Suprapubic skin (tissue), 4 donors: ENCODE results near the gene TMEM145. TPM values are rescaled to one million over a fixed set of nuclear protein-coding genes. Genes with fewer than 3 reads are reported as not detected.
A peak's percentile ranks its signal among the peaks of the same experiment; 100 is the strongest.

ENCODE experiments used
- DNase-seq, 2 donors: peaks; one replicate each; pipeline ENCODE4 v3.0.0-alpha.2; 2019; ENCODE audit warnings: low spot score in 2 of 2
- H3K27ac ChIP-seq: fragments of 200-600 bp; sonication (generic); one replicate; pipeline ENCODE4 v1.5.1; 2019
- H3K27me3 ChIP-seq: fragments of 200-600 bp; sonication (generic); one replicate; pipeline ENCODE4 v1.5.1; 2019
- H3K36me3 ChIP-seq: fragments of 200-600 bp; sonication (generic); one replicate; pipeline ENCODE4 v1.5.1; 2019
- H3K4me1 ChIP-seq: fragments of 200-600 bp; sonication (generic); one replicate; pipeline ENCODE4 v1.5.1; 2019
- H3K4me3 ChIP-seq: fragments of 200-600 bp; sonication (generic); one replicate; pipeline ENCODE4 v1.5.1; 2019; ENCODE audit warnings: mild to moderate bottlenecking
- H3K9me3 ChIP-seq: fragments of 200-600 bp; sonication (generic); one replicate; pipeline ENCODE4 v1.5.1; 2019
- EP300 ChIP-seq: sonication (generic); formaldehyde crosslinking; IDR thresholded peaks from one replicate; pipeline ENCODE4 v1.6.1; 2017; ENCODE audit warnings: antibody characterized with exemption
- POLR2A ChIP-seq, 2 donors: fragments of 450-650 bp; IDR thresholded peaks; one replicate each; pipeline ENCODE4 v1.6.1; 2017; ENCODE audit warnings: antibody characterized with exemption in 2 of 2, mild to moderate bottlenecking in 2 of 2, moderate library complexity in 2 of 2
- POLR2AphosphoS5 ChIP-seq, 3 donors: sonication (generic); formaldehyde crosslinking; IDR thresholded peaks; one replicate each; pipeline ENCODE4 v1.6.1; 2017; ENCODE audit warnings: antibody characterized with exemption in 3 of 3
- WGBS: methylation state at CpG from one replicate; pipeline ENCODE4 v1.1.5; 2018; 5-methylcytosine and 5-hydroxymethylcytosine counted together
- total RNA-seq, 4 donors: library from RNA; depleted of rRNA; stranded (reverse); fragments of >200 nt; gene quantifications; one replicate each; pipeline ENCODE4 v1.1.0, GENCODE V29; 2016
- TF ChIP-seq, protein P1 (sequence below), 2 donors: fragments of 200-600 bp in 1 of 2; fragments of 450-650 bp in 1 of 2; sonication (generic) in 1 of 2; IDR thresholded peaks; one replicate each; pipeline ENCODE4 v1.5.1; 2016 to 2019; ENCODE audit warnings: antibody characterized with exemption in 2 of 2, mild to moderate bottlenecking in 1 of 2, moderate library complexity in 1 of 2

The TMEM145 gene
- total RNA-seq, 4 donors from 2014 or later = 4.2 TPM; not detected in 3

DNA sequence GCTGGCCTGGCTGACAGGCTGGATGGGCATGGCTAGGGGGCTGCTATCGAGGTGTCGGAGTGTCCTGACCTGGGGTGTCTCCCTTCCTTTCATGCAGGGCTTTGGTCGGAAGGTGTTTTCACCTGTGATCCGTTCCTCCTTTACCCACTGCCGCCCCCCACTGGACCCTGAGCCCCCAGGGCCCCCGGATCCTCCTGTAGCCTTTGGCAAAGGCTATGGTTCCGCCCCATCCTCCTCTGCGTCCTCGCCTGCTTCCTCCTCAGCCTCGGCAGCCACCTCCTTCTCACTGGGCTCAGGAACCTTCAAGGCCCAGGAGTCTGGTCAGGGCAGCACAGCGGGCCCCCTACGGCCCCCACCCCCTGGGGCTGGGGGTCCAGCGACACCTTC lies 23.0 kb upstream of the TMEM145 start:
- DNase-seq = no peak
- H3K9me3 ChIP-seq = no peaks in the 10 kb centered on the region
- H3K4me1 ChIP-seq = peaks cover 24% of the 10 kb centered on the region
- no peak overlapping the region for H3K4me3 ChIP-seq
- TF ChIP-seq, protein P1, sequence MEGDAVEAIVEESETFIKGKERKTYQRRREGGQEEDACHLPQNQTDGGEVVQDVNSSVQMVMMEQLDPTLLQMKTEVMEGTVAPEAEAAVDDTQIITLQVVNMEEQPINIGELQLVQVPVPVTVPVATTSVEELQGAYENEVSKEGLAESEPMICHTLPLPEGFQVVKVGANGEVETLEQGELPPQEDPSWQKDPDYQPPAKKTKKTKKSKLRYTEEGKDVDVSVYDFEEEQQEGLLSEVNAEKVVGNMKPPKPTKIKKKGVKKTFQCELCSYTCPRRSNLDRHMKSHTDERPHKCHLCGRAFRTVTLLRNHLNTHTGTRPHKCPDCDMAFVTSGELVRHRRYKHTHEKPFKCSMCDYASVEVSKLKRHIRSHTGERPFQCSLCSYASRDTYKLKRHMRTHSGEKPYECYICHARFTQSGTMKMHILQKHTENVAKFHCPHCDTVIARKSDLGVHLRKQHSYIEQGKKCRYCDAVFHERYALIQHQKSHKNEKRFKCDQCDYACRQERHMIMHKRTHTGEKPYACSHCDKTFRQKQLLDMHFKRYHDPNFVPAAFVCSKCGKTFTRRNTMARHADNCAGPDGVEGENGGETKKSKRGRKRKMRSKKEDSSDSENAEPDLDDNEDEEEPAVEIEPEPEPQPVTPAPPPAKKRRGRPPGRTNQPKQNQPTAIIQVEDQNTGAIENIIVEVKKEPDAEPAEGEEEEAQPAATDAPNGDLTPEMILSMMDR (IDR thresholded peaks at IDR 0.05) = no peak
- TF ChIP-seq EP300 (no peak), POLR2A (IDR thresholded peaks at IDR 0.05) (no peak), POLR2AphosphoS5 (IDR thresholded peaks at IDR 0.05) (no peak)
- no peaks in the 10 kb centered on the region for H3K27me3 ChIP-seq
- WGBS = 74% methylated on average over 13 of the region's 13 CpGs
- peaks cover 86% of the 10 kb centered on the region for H3K36me3 ChIP-seq
- H3K27ac ChIP-seq = no peak overlapping the region

DNA sequence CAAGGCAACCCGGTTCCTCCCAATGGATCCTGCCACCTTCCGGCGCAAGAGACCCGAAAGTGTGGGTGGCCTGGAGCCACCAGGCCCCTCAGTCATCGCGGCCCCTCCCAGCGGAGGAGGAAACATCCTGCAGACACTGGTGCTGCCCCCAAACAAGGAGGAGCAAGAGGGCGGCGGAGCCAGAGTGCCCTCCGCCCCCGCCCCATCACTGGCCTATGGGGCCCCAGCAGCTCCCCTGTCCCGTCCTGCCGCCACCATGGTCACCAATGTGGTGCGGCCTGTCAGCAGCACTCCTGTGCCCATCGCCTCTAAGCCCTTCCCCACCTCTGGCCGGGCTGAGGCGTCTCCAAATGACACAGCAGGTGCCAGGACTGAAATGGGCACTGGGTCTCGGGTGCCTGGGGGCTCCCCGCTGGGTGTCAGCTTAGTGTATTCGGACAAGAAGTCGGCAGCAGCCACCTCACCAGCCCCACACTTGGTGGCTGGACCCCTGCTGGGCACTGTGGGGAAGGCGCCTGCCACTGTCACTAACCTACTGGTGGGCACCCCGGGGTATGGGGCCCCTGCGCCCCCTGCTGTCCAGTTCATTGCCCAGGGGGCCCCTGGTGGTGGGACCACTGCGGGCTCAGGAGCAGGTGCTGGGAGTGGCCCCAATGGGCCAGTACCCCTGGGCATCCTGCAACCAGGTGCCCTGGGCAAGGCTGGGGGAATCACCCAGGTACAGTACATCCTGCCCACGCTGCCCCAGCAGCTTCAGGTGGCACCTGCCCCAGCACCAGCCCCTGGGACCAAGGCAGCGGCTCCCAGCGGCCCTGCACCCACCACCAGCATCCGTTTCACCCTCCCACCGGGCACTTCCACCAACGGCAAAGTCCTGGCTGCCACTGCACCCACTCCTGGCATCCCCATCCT lies 22.3 kb upstream of the TMEM145 start:
- WGBS = 80% methylated on average over 24 of the region's 31 CpGs
- peaks cover 89% of the 10 kb centered on the region for H3K36me3 ChIP-seq

DNA sequence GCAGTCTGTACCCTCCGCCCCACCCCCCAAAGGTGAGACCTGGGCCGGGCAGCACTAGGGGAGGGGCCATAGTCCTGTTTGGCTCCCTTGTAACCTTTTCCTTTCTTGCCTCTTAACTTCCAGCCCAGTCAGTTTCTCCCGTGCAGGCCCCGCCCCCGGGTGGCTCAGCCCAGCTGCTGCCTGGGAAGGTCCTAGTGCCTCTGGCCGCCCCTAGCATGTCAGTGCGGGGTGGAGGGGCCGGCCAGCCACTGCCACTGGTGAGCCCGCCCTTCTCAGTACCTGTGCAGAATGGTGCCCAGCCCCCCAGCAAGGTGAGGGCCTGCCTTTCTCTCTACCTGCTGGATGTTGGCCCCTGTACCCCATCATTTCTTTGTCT lies 21.7 kb upstream of the TMEM145 start:
- Histone ChIP-seq H3K4me3 (no peak overlapping the region), H3K27ac (no peak overlapping the region), H3K9me3 (no peaks in the 10 kb centered on the region), H3K4me1 (peaks cover 15% of the 10 kb centered on the region), H3K36me3 (peaks cover 89% of the 10 kb centered on the region), H3K27me3 (no peaks in the 10 kb centered on the region)
- WGBS = 45% methylated on average over 8 of the region's 9 CpGs
- TF ChIP-seq, protein P1 (IDR thresholded peaks at IDR 0.05) = no peak
- TF ChIP-seq EP300 (no peak), POLR2AphosphoS5 (IDR thresholded peaks at IDR 0.05) (no peak), POLR2A (IDR thresholded peaks at IDR 0.05) (no peak)
- DNase-seq = no peak

More for the DNA sequence above, 22.3 kb upstream of the TMEM145 start:
- Histone ChIP-seq H3K9me3 (no peaks in the 10 kb centered on the region), H3K4me1 (peaks cover 20% of the 10 kb centered on the region), H3K4me3 (no peak overlapping the region), H3K27ac (no peak overlapping the region), H3K27me3 (no peaks in the 10 kb centered on the region)
- DNase-seq = peak in 1 of 2 donors; percentile 66
- TF ChIP-seq, protein P1 (IDR thresholded peaks at IDR 0.05) = peak; percentile 31 to 40
- no peak for TF ChIP-seq EP300

GRCh38 chr19:42292042-42292960 lies 20.8 kb upstream of the TMEM145 start:
- peaks cover 10% of the 10 kb centered on the region for H3K4me1 ChIP-seq
- peak in 1 of 2 donors; percentile 62 for DNase-seq
- H3K27ac ChIP-seq = no peak overlapping the region
- TF ChIP-seq POLR2A (IDR thresholded peaks at IDR 0.05) (no peak), EP300 (no peak), POLR2AphosphoS5 (IDR thresholded peaks at IDR 0.05) (no peak)
- TF ChIP-seq, protein P1 (IDR thresholded peaks at IDR 0.05) = no peak
- H3K4me3 ChIP-seq = no peak overlapping the region
- H3K36me3 ChIP-seq = peaks cover 81% of the 10 kb centered on the region
- WGBS = 76% methylated on average over 25 of the region's 27 CpGs
- H3K9me3 ChIP-seq = no peaks in the 10 kb centered on the region
- H3K27me3 ChIP-seq = no peaks in the 10 kb centered on the region

GRCh38 chr19:42292963-42293362 lies 20.1 kb upstream of the TMEM145 start:
- 84% methylated on average over 7 of the region's 14 CpGs for WGBS
- Histone ChIP-seq H3K36me3 (peaks cover 75% of the 10 kb centered on the region), H3K4me1 (peaks cover 10% of the 10 kb centered on the region), H3K27me3 (no peaks in the 10 kb centered on the region), H3K9me3 (no peaks in the 10 kb centered on the region), H3K4me3 (no peak overlapping the region), H3K27ac (no peak overlapping the region)
- TF ChIP-seq, protein P1 (IDR thresholded peaks at IDR 0.05) = no peak
- TF ChIP-seq EP300 = no peak
- TF ChIP-seq POLR2A (IDR thresholded peaks at IDR 0.05) = no peak
- TF ChIP-seq POLR2AphosphoS5 (IDR thresholded peaks at IDR 0.05) = no peak
- DNase-seq = no peak
